Common myeloid progenitor, CD34-positive (primary cell): Measurements from ENCODE around the gene ZNF674.
"Not testable (repeated sequence)": the region's sequence is repeated elsewhere in the genome, so short reads cannot be mapped to it uniquely, and the experiment has no call there.

Experiments used
- CTCF ChIA-PET: fragments of 350-600 bp; sonication (Branson Sonifier 250); formaldehyde crosslinking; loops from one replicate; lab custom pipeline; 2021; ENCODE audit warnings: antibody characterized with exemption; lab: Charles Lee
- POLR2A ChIA-PET: fragments of 350-600 bp; sonication (Branson Sonifier 250); formaldehyde crosslinking; loops from one replicate; lab custom pipeline; 2021; ENCODE audit warnings: antibody characterized with exemption; lab: Charles Lee
- DNase-seq, 3 donors: peaks; one replicate each; pipeline versions ENCODE4 v3.0.0 to v3.0.0-alpha.2; 2013
- H3K27ac ChIP-seq, 2 experiments: 1 replicate in 1 of 2; 2 replicates in 1 of 2; pipeline ENCODE4 v1.7.0; 2013; ENCODE audit warnings: inconsistent platforms in 2 of 2, low read length in 2 of 2, mild to moderate bottlenecking in 2 of 2, low read depth in 1 of 2, moderate library complexity in 1 of 2; ENCODE audit not compliant: severe bottlenecking in 2 of 2, insufficient read depth in 1 of 2, poor library complexity in 1 of 2
- H3K27me3 ChIP-seq, 5 experiments: replicated peaks in 2 of 5; 1 replicate in 3 of 5; 2 replicates in 2 of 5; pipeline versions ENCODE4 v1.6.1 to v1.7.0; 2013; ENCODE audit warnings: low read length in 4 of 5, mild to moderate bottlenecking in 2 of 5, moderate library complexity in 2 of 5, inconsistent platforms in 1 of 5; ENCODE audit not compliant: insufficient read depth in 5 of 5, control insufficient read depth in 4 of 5
- H3K36me3 ChIP-seq, 4 experiments: 1 replicate in 2 of 4; 2 replicates in 2 of 4; pipeline versions ENCODE4 v1.6.1 to v1.7.0; 2013; ENCODE audit warnings: low read length in 3 of 4, control low read depth in 1 of 4, mild to moderate bottlenecking in 1 of 4; ENCODE audit not compliant: control insufficient read depth in 4 of 4, insufficient read depth in 4 of 4
- H3K4me1 ChIP-seq, 4 experiments: 1 replicate in 3 of 4; 2 replicates in 1 of 4; pipeline versions ENCODE4 v1.6.1 to v1.7.1; 2013; ENCODE audit warnings: low read length in 3 of 4, mild to moderate bottlenecking in 3 of 4, control low read depth in 1 of 4, inconsistent platforms in 1 of 4, moderate library complexity in 1 of 4; ENCODE audit not compliant: control insufficient read depth in 4 of 4, insufficient read depth in 4 of 4; ENCODE audit errors: control extremely low read depth in 1 of 4
- H3K4me3 ChIP-seq, 7 experiments: 1 replicate in 4 of 7; 2 replicates in 3 of 7; pipeline versions ENCODE4 v1.5.1 to v1.7.0; 2013; ENCODE audit warnings: mild to moderate bottlenecking in 7 of 7, low read length in 6 of 7, moderate library complexity in 6 of 7, inconsistent platforms in 2 of 7, low read depth in 2 of 7, control low read depth in 1 of 7; ENCODE audit not compliant: insufficient read depth in 4 of 7, control insufficient read depth in 1 of 7; ENCODE audit errors: extremely low read depth in 1 of 7
- H3K9me3 ChIP-seq, 5 experiments: 1 replicate in 4 of 5; 2 replicates in 1 of 5; pipeline versions ENCODE4 v1.6.1 to v1.7.1; 2013; ENCODE audit warnings: low read length in 4 of 5, mild to moderate bottlenecking in 2 of 5, inconsistent platforms in 1 of 5, low read depth in 1 of 5, moderate library complexity in 1 of 5; ENCODE audit not compliant: control insufficient read depth in 4 of 5, insufficient read depth in 2 of 5; ENCODE audit errors: control extremely low read depth in 1 of 5
- WGBS: methylation state at CpG from one replicate; pipeline ENCODE4 v1.1.5; 2013; ENCODE audit not compliant: insufficient coverage; 5-methylcytosine and 5-hydroxymethylcytosine counted together

Gene ZNF674

GRCh38 chrX:46553935-46554334 is 8.7 kb upstream of the ZNF674 start:
- Histone ChIP-seq H3K4me1 (peaks cover 0 to 2% (median 0%) of the 10 kb centered on the region in 4 experiments), H3K27me3 (peaks cover 0 to 2% (median 0%) of the 10 kb centered on the region in 5 experiments), H3K4me3 (no peak overlapping the region), H3K36me3 (no peaks in the 10 kb centered on the region), H3K27ac (no peak overlapping the region), H3K9me3 (no peaks in the 10 kb centered on the region)
- ChIA-PET CTCF (interaction anchor here (1.0 to 1.5 kb wide), 2 partner anchors 94 to 247 kb away, joined by 3 read pairs; no protein-coding TSS in a partner anchor), POLR2A (no interaction called here)
- DNase-seq, result no peak
- 88% methylated on average over 5 of the region's 5 CpGs for WGBS

GRCh38 chrX:46551494-46552128 is 6.4 kb upstream of the ZNF674 start:
- Histone ChIP-seq H3K4me3 (no peak overlapping the region), H3K36me3 (no peaks in the 10 kb centered on the region), H3K4me1 (peaks cover 0 to 7% (median 4%) of the 10 kb centered on the region in 4 experiments), H3K9me3 (no peaks in the 10 kb centered on the region), H3K27ac (no peak overlapping the region), H3K27me3 (no peaks in the 10 kb centered on the region)
- DNase-seq, result no peak
- ChIA-PET CTCF (no interaction called here), POLR2A (no interaction called here)
- 79% methylated on average over 7 of the region's 8 CpGs for WGBS

DNA sequence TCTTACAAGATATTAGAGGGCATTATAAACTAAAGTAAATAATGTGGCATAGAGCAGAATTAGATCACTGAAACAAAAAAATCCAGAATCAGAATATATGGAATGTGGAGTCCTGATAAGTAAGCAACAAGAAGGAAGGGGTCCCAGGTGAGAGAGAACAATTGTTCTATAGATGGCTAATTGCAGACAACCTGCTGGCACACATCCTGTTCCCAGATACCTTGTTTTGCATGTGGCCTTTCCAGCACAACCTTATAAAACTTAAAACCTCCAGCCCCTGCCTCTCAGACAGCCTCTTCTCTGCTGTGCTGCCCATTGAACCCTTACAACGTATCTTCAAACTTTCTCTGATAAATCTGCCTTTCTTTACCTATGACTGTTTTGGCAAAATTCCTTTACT is 4.7 kb upstream of the ZNF674 start:
- DNase-seq, result no peak
- 80% methylated on average over 1 of the region's 1 CpG for WGBS
- ChIA-PET POLR2A (no interaction called here), CTCF (no interaction called here)
- H3K4me3 ChIP-seq, result no peak overlapping the region
- H3K4me1 ChIP-seq, result peaks cover 4 to 15% (median 9%) of the 10 kb centered on the region in 4 experiments
- H3K27ac ChIP-seq, result no peak overlapping the region
- no peaks in the 10 kb centered on the region for H3K9me3 ChIP-seq
- no peaks in the 10 kb centered on the region for H3K36me3 ChIP-seq
- no peaks in the 10 kb centered on the region for H3K27me3 ChIP-seq

- Histone ChIP-seq H3K27me3 (peaks cover 0 to 4% (median 0%) of the 10 kb centered on the region in 5 experiments), H3K4me1 (peaks cover 4 to 26% (median 13%) of the 10 kb centered on the region in 4 experiments), H3K36me3 (no peaks in the 10 kb centered on the region), H3K27ac (no peak overlapping the region), H3K4me3 (no peak overlapping the region), H3K9me3 (no peaks in the 10 kb centered on the region)
- 93% methylated on average over 4 of the region's 6 CpGs for WGBS
- DNase-seq, result no peak
- ChIA-PET POLR2A (no interaction called here), CTCF (interaction anchor here (0.5 kb wide), 1 partner anchor 1398 kb away, joined by 3 read pairs; no protein-coding TSS in a partner anchor)
Measured at GRCh38 chrX:46547857-46548256, 2.6 kb upstream of the ZNF674 start.

- H3K9me3 ChIP-seq, POLR2A ChIA-PET, DNase-seq, CTCF ChIA-PET, H3K27me3 ChIP-seq, H3K36me3 ChIP-seq: not testable (repeated sequence)
- Histone ChIP-seq H3K4me1 (peaks cover 4 to 26% (median 13%) of the 10 kb centered on the region in 4 experiments), H3K27ac (peak overlapping the region; percentile 76 to 90), H3K4me3 (peak overlapping the region in 6 of 7 experiments; percentile 69 to 87 (median 75))
- 52% methylated on average over 3 of the region's 7 CpGs for WGBS
Measured at GRCh38 chrX:46544527-46544926, 694 bp downstream of the ZNF674 start.

DNA sequence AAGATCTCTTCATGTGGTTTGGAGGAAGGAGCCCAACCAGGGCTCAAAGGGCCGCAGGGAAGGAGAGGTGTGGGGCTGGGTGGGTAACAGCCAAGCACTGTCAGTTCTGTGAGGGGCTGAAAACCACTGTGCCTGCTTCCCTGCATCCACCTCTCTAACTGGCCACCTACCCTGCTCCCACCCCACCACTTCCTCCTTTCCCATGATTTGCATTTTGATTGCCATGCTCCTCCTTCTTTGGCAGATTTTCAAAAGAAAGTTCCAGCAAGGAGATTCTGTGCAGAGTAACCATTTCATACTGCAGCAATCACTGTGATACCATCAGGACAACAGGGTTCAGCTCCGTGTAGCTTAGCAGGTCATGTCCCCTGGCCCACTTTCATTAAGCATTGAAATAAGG is 1.8 kb downstream of the ZNF674 start:
- Histone ChIP-seq H3K4me3 (no peak overlapping the region), H3K27me3 (peaks cover 0 to 4% (median 0%) of the 10 kb centered on the region in 5 experiments), H3K27ac (no peak overlapping the region), H3K36me3 (peaks cover 0 to 3% (median under 1%) of the 10 kb centered on the region in 4 experiments), H3K9me3 (no peaks in the 10 kb centered on the region), H3K4me1 (peaks cover 4 to 26% (median 13%) of the 10 kb centered on the region in 4 experiments)
- 93% methylated on average over 1 of the region's 2 CpGs for WGBS
- ChIA-PET POLR2A (no interaction called here), CTCF (no interaction called here)
- DNase-seq, result peak in 2 of 3 donors; percentile 16 to 24

DNA sequence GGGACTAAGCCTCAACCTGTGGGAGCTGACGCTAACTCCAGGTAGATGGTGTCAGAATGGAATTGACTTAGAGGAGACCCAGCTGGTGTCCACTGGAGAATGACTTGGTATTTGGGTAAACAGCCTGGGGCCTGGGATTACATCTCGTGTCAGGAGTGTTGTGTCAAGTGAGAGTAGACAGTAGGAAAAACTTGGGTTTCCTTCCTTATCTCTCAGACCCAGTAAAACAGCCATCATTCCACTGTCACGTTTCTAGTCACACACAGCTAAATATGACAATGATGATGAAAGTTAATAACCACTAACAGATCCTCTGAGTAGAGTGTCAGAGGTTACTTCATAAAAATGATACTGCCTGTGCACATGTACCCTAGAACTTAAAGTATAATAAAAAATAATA is 13.8 kb downstream of the ZNF674 start:
- Histone ChIP-seq H3K4me1 (peaks cover 0 to 3% (median under 1%) of the 10 kb centered on the region in 4 experiments), H3K9me3 (no peaks in the 10 kb centered on the region), H3K36me3 (peaks cover 0 to 3% (median 1%) of the 10 kb centered on the region in 4 experiments), H3K27me3 (no peaks in the 10 kb centered on the region), H3K27ac (no peak overlapping the region), H3K4me3 (no peak overlapping the region)
- CTCF ChIA-PET, result no interaction called here
- 89% methylated on average over 1 of the region's 3 CpGs for WGBS
- POLR2A ChIA-PET, result no interaction called here
- DNase-seq, result no peak
